Measurements from ENCODE around the gene COPS7B.
A peak's percentile ranks its signal among the peaks of the same experiment; 100 is the strongest.

Gene COPS7B

GRCh38 chr2:231785413-231785812 lies 832 bp upstream of the COPS7B start:
- DNase-seq (ENCODE audit: low read depth in 1 of 2, low spot score in 1 of 2), result no peak

DNA sequence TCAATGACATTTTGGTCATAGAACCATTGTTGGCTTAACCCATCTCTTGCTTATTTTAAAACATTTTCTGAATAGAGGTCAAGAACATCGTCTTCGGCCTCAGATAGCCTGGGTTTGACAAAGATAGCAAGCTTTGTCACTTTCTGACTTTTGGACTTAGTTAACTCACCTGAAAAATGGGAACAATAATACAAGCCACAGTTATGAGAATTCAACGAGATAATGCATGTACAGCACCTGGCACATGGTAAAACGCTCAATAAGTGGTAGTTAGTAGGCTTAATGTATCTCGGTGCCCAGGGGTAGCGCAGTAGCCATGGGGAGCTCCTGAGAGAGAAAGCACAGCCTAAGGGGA lies 446 bp upstream of the COPS7B start:
- no peak for DNase-seq (ENCODE audit: low read depth in 1 of 2, low spot score in 1 of 2)

GRCh38 chr2:231786917-231787292 lies 660 bp downstream of the COPS7B start:
- no peak for DNase-seq (ENCODE audit: low read depth in 1 of 2, low spot score in 1 of 2)

- no peak for DNase-seq (ENCODE audit: low read depth in 1 of 2, low spot score in 1 of 2)
These were observed 4.9 kb downstream of the COPS7B start for GRCh38 chr2:231791107-231791506.

- DNase-seq (ENCODE audit: low read depth in 1 of 2, low spot score in 1 of 2), result no peak
These were observed 8.1 kb downstream of the COPS7B start for GRCh38 chr2:231794383-231794782.

- DNase-seq (ENCODE audit: low read depth in 1 of 2, low spot score in 1 of 2), result no peak
These were observed 9.5 kb downstream of the COPS7B start for GRCh38 chr2:231795525-231796327.

DNA sequence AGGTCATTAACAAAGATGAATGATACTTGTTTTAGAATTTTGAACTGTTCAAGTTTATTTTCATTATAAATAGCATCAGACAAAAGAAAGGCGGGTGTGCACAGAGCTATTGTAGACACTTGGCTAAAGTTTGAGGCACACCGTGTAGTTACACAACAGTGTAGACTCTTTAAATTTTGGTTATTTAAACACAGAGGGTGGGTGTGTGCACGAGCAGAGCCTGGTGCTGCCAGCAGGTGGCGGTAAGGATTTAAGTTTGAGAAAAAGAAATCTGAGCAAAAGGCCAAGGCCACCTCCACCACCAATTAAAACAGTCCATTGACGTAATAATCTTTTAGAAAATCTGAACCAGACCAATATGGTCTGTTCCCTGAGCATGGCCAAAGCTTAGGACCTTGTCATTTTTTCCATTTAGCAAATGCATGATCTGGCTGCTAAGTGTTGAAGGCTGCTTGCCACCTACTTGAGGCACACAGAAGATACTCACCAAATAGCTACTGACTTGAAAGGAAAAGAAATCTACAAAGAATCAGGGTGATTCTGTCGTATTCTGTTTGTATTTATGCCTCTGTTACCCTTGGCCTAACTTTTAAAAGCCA lies 14.3 kb downstream of the COPS7B start:
- DNase-seq (ENCODE audit: low read depth in 1 of 2, low spot score in 1 of 2), result peak in 1 of 2 donors; percentile 8

DNA sequence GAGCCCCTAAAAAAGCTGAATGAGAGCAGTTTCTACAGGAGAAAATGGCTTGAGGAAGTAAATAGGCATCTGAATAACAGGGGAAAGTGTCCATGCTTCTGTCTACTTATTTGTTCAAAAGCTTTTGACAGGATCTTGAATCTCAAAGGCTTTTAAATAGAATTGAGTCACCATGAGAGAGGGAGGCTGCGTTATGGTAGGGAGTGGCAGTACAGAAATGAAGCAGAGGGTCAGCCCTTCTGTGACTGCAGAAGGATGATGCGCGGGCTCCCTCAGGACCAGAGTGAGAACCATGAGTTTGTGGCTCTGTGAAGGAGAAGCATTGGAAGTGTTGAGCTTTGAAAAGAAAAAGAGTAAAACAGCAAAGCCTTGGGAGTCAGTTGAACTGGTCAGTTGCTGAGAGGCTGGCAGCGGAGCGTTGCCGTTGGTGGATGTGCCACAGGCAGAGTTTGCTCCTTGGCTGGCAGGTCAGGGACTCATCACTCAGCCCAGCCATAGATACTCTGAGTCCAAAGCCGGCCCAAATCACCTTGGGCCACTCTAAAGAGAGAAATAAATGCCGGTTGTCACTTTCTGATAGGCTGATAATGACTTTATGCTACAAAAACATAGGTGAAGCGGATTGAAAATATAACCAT lies 17.4 kb downstream of the COPS7B start:
- no peak for DNase-seq (ENCODE audit: low read depth in 1 of 2, low spot score in 1 of 2)

DNA sequence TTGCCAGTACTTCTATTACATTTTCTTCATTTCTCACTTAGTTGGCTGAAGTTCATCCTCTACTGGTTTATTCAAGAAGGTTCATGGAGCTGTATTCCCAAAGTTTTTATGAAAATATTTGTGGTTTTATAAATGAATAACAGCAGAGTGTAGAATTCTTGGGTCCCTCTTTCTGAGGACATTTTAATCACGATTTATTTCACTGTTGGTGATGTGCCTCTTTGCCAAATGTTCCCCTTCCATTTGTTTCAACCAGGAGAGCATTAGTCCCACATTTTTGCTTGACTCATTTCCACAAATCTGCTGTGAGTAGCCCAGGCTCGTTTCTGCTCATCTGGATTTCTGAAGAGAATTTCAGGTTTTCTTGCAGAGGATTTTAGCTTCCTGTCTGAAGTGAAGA lies 20.8 kb downstream of the COPS7B start:
- no peak for DNase-seq (ENCODE audit: low read depth in 1 of 2, low spot score in 1 of 2)

GRCh38 chr2:231810905-231811304 lies 24.7 kb downstream of the COPS7B start:
- DNase-seq (ENCODE audit: low read depth in 1 of 2, low spot score in 1 of 2), result no peak

DNA sequence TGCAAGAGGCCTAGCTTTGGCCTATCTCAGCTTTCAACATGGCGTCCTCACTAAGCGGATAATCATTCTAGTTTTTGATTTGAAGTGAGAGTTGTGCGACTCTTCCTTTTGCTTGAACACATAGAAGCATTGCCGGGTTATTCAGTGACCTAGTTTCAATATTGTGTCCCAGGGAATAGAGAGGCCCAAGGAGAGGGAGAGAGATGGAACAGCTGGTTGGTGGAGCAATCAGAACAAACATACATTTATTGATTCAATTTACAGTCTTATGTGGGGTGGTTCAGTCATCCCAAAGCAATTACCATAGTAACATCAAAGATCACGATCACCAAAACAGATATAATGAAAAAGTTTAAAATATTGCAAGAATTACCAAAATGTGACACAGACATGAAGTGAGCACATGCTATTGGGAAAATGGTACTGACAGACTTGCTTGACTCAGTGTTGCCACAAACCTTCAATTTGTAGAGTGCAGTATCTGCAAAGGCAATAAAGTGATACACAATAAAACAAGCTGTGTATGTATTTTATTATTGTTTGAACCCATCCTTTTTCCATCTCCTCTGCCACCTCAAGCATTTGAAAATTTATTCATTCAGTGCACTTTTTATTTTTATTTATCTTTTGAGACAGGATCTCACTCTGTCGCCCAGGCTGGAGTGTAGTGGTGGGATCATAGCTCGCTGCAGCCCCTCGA lies 30.2 kb downstream of the COPS7B start:
- DNase-seq (ENCODE audit: low read depth in 1 of 2, low spot score in 1 of 2), result no peak

DNA sequence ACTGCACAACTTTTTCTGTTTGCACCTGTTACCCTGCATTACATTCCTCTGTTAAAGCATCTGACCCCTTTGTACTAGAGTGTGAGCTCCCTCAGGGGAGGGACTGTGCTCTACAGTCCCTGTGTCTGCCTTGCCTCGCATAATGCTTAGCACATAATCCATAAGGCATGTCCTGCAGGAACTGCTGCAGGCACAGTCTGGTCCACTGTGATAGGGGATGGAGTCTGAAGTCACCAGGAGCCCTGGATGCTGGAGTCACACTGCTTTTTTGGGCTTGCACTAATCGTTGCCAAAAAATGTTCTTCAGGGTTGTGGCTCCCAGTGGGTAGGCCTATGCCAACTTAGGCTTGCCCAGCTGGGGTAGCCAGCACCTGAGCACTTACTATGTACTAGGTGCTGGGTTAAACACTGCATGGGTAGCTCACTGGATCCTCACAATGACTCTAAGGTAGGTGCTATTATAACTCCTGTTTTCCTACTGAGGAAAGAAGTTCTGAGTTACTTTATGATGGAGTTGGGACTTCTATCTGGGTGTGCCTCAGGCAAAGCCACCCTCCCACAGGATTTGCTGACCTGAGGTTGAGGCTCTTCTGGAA lies 33.3 kb downstream of the COPS7B start:
- DNase-seq (ENCODE audit: low read depth in 1 of 2, low spot score in 1 of 2), result no peak

DNA sequence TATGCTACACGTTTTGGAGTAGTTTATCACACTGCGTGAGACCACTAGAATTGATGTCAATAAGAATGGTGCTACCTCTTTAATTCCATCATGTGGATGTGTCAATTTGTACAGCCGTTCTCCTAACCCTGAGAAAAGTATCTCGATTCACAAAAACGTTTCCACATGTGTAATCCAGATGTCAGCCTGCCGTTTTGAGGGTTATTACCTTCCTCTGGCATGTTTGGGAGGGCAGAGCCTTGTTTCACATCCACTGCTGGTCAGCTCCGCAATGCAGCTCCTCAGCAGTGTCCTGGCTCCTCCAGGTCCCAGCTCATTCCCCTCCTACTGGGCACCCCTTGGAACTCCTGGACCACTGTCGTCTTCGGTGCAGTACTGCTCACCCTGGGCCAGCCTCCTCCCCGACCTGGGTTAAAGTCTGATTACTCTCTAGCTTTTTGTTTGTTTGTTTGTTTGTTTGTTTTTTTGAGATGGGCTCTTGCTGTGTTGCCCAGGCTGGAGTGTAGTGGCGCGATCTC lies 34.6 kb downstream of the COPS7B start:
- DNase-seq (ENCODE audit: low read depth in 1 of 2, low spot score in 1 of 2), result no peak

DNA sequence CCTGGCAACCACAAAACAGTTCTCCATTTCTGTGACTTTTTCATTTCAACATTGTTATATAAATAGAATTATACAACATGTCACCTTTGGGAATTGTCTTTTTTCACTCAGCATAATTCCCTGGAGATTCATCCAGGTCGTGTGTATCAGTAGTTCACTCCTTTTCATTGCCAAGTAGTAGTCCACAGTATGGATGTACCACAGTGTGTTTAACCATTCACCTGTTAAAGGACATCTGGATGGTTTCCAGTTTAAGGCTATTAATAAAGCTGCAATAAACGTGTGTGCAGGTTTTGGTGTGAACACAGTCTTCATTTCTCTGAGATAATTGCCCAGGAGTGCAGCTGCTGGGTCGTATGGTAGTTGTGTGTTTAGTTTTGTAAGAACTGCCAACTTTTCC lies 35.7 kb downstream of the COPS7B start:
- DNase-seq (ENCODE audit: low read depth in 1 of 2, low spot score in 1 of 2), result no peak

DNA sequence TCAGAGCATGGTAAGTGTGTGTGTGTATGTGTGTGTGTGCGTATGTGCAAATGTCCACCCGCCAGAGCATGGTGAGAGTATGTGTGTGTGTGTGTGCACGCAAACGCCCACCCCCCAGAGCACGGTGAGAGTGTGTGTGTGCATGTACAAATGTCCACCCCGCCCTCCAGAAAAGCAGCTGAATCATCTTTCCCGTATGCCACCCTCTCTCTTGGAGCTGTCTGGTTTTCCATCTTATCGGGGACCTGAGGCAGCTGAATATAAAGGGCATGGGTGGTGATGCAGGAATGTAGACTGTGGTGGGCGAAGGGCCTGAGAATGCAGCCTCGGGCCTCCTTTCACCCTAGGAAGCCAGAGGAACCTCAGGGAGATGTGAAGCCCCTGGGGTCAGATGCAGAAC lies 66.9 kb downstream of the COPS7B start:
- no peak for DNase-seq (ENCODE audit: low read depth in 1 of 2, low spot score in 1 of 2)

DNA sequence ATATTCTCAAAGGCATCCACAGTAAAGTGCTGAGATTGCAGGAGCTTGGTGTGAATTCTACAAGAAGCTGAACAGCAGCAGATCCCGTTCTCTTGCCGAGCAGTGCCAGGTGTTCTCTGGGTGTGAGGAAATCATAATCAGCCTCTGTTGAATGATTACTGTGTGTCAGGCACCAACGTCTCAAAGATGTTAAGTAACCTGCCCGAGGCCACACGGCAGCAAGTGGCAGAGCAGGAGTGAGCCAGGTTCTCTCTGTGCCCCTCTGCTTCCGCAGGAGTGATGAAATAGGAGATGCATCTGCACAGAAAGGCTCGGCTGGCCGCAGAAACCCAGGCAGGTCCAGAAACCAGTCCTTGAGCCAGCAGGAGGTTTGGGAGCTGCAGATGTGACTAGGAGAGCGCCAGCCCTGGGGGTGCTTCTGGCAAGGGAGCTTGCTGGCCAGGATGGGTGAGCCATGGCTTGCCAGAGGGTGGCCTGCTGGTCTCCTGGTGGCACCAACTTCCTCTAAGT lies 68.4 kb downstream of the COPS7B start:
- DNase-seq (ENCODE audit: low read depth in 1 of 2, low spot score in 1 of 2), result no peak

DNA sequence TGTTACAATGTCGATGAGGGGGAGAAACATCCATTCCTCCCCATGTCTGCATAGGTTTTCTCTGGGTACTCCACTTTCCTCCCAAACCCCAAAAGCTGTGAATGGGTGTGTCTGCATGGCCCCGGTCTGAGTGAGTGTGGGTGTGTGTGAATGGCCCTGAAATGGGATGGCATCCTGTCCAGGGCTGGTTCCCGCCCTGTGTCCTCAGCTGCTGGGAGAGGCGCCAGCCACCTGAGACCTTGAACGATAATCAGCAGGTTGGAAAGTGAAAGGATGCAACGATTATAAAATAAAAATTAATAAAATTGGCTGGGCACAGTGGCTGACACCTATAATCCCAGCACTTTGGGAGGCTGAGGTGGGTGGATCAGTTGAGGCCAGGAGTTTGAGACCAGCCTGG lies 70.7 kb downstream of the COPS7B start:
- DNase-seq (ENCODE audit: low read depth in 1 of 2, low spot score in 1 of 2), result no peak
